NCI-H82 treated with DMSO at 0.1 percent for 48 hours (cell line): Measurements from ENCODE around the gene CD14.
"Not testable (repeated sequence)": the region's sequence is repeated elsewhere in the genome, so short reads cannot be mapped to it uniquely, and the experiment has no call there.

Source experiments
- DNase-seq: peaks from one replicate; lab custom pipeline; 2025; ENCODE audit not compliant: unreplicated experiment; lab: John Stamatoyannopoulos, UW

Gene CD14

GRCh38 chr5:140633021-140633471 is at the start of gene CD14:
Gene CD14 (minus strand): TSS chr5:140633175. CDS start chr5:140633071, 104 bp downstream.
- no peak for DNase-seq

GRCh38 chr5:140678993-140679392 is 46.0 kb upstream of the CD14 start:
- no peak for DNase-seq

GRCh38 chr5:140677947-140678346 is 45.0 kb upstream of the CD14 start:
- no peak for DNase-seq

GRCh38 chr5:140674629-140675028 is 41.7 kb upstream of the CD14 start:
- no peak for DNase-seq

GRCh38 chr5:140674211-140674610 is 41.2 kb upstream of the CD14 start:
- no peak for DNase-seq

- DNase-seq, result no peak
Observed at GRCh38 chr5:140673187-140673976, 40.4 kb upstream of the CD14 start, which contains the start of gene DND1. Gene DND1 (minus strand): TSS chr5:140673576. CDS start chr5:140673542, 34 bp downstream.

GRCh38 chr5:140672455-140673186 is 39.6 kb upstream of the CD14 start:
- no peak for DNase-seq

- no peak for DNase-seq
Observed at GRCh38 chr5:140671472-140672125, 38.6 kb upstream of the CD14 start.

GRCh38 chr5:140671035-140671434 is 38.1 kb upstream of the CD14 start:
- DNase-seq, result not testable (repeated sequence)

GRCh38 chr5:140664359-140665119 is 31.6 kb upstream of the CD14 start, which contains the start of gene WDR55:
Gene WDR55 (plus strand): TSS chr5:140664904. CDS start chr5:140664913, 9 bp downstream.
- DNase-seq, result peak; percentile 63

- no peak for DNase-seq
Observed at GRCh38 chr5:140664030-140664358, 31.0 kb upstream of the CD14 start.

- not testable (repeated sequence) for DNase-seq
Observed at GRCh38 chr5:140660371-140660770, 27.4 kb upstream of the CD14 start.

- DNase-seq, result no peak
Observed at GRCh38 chr5:140658870-140659269, 25.9 kb upstream of the CD14 start.

- DNase-seq, result no peak
Observed at GRCh38 chr5:140647042-140647419, 14.1 kb upstream of the CD14 start.

GRCh38 chr5:140642718-140643117 is 9.7 kb upstream of the CD14 start:
- no peak for DNase-seq

GRCh38 chr5:140641716-140642115 is 8.7 kb upstream of the CD14 start:
- DNase-seq, result no peak

- DNase-seq, result peak; percentile 86
Observed at GRCh38 chr5:140639148-140639981, 6.4 kb upstream of the CD14 start, which contains the start of gene TMCO6. Gene TMCO6 (plus strand): TSS chr5:140639451. CDS start chr5:140639528, 77 bp downstream.

- DNase-seq, result not testable (repeated sequence)
Observed at GRCh38 chr5:140638898-140639147, 5.8 kb upstream of the CD14 start.

- DNase-seq, result no peak
Observed at GRCh38 chr5:140637371-140638100, 4.6 kb upstream of the CD14 start.
